ENCODE results near the gene SLC16A1. TPM values are rescaled to one million over a fixed set of nuclear protein-coding genes. Genes with fewer than 3 reads are reported as not detected.

SLC16A1 gene
- total RNA-seq, 2 donors from 2014 or later, result 22.3 to 39.1 TPM

DNA sequence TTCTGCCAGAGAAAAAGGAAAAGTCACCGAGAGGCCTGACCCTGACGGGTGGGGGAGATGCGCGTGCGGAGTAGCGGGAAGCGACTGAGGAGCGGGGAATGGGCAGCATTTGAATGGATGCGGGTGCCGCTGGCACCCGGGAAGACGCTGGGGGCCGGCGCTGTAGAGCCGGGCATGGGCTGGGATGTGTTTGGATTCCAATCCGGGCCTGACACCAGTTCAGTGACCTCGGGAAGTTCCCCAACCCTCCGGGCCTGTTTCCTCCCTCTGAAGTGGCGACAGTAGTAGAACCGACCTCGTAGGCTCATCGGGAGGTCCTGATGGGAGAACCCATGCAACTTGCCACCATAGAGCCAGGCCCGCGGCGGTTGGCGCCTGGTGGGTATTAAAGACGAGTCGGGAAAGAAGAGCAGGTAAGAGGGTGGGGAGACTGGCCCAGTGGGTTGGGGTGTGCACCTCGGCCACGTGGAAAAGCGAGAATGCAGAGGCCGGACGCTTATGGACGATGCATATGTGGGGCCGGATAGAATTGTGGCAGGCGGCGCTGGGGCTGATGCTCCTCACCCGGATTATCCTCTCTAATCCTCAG, 642 bp upstream of the SLC16A1 start:
- TF ChIP-seq, protein P1, sequence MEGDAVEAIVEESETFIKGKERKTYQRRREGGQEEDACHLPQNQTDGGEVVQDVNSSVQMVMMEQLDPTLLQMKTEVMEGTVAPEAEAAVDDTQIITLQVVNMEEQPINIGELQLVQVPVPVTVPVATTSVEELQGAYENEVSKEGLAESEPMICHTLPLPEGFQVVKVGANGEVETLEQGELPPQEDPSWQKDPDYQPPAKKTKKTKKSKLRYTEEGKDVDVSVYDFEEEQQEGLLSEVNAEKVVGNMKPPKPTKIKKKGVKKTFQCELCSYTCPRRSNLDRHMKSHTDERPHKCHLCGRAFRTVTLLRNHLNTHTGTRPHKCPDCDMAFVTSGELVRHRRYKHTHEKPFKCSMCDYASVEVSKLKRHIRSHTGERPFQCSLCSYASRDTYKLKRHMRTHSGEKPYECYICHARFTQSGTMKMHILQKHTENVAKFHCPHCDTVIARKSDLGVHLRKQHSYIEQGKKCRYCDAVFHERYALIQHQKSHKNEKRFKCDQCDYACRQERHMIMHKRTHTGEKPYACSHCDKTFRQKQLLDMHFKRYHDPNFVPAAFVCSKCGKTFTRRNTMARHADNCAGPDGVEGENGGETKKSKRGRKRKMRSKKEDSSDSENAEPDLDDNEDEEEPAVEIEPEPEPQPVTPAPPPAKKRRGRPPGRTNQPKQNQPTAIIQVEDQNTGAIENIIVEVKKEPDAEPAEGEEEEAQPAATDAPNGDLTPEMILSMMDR (IDR thresholded peaks at IDR 0.05), result no peak
- H3K9me3 ChIP-seq, result no peaks in the 10 kb centered on the region
- no peaks in the 10 kb centered on the region for H3K36me3 ChIP-seq
- peak overlapping the region; percentile 90 for H3K4me3 ChIP-seq
- no peaks in the 10 kb centered on the region for H3K27me3 ChIP-seq (replicated peaks; ENCODE audit: insufficient read depth)
- ATAC-seq (ENCODE audit: insufficient number of reproducible peaks, low FRiP score, low read depth) (peak; percentile 0), DNase-seq (ENCODE audit: low spot score) (no peak)
- peaks cover 17 to 54% of the 10 kb centered on the region in 2 donors for H3K4me1 ChIP-seq (ENCODE audit: control insufficient read depth in 1 of 2, low read depth in 2 of 2)
- peak overlapping the region; percentile 87 to 93 for H3K27ac ChIP-seq

DNA sequence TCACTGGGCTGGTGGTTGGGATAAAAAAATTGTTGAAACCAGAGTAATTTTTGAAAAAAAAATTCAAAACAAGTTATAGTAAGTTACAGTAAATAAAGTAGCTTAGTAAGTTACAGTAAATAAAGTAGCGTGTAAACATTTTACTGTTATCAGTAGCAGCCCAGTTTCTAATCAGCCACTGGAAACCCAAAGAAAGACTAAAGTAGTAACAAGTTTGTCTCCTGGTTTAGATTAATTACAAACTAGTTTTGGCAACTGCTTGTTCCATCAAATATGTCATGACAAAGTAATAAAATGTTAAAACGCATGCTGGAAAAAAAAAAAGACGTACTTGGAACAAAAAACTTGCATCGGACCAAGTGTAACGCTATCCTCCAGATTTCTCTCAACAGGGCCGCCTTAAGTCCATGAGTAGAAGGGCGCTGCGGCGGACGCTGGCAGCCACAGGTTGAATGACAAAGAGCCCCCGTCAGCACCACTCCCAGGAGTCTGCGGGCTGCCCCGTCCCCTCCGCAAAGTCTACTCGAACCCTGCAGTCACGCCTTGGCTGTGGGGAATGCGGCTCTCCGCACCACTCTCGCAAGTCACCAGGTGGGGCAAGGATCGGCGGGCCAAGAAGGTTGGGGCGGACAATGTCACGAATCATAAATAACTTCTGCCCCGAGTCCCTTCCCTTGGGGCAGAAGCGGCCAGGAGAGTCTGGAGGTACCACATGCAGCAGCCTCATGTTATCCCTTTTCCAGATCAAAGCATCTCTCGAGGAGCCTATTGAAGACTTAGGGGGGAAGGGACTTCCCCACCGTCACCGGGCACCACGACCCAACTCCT, 837 bp downstream of the SLC16A1 start:
- H3K36me3 ChIP-seq, result no peaks in the 10 kb centered on the region
- H3K27me3 ChIP-seq (replicated peaks; ENCODE audit: insufficient read depth), result no peaks in the 10 kb centered on the region
- ATAC-seq (ENCODE audit: insufficient number of reproducible peaks, low FRiP score, low read depth) (no peak), DNase-seq (ENCODE audit: low spot score) (peak; percentile 8)
- peaks cover 17 to 51% of the 10 kb centered on the region in 2 donors for H3K4me1 ChIP-seq (ENCODE audit: control insufficient read depth in 1 of 2, low read depth in 2 of 2)
- no peaks in the 10 kb centered on the region for H3K9me3 ChIP-seq
- H3K4me3 ChIP-seq, result peak overlapping the region; percentile 90
- peak overlapping the region; percentile 87 to 93 for H3K27ac ChIP-seq
- TF ChIP-seq, protein P1 (IDR thresholded peaks at IDR 0.05), result no peak

DNA sequence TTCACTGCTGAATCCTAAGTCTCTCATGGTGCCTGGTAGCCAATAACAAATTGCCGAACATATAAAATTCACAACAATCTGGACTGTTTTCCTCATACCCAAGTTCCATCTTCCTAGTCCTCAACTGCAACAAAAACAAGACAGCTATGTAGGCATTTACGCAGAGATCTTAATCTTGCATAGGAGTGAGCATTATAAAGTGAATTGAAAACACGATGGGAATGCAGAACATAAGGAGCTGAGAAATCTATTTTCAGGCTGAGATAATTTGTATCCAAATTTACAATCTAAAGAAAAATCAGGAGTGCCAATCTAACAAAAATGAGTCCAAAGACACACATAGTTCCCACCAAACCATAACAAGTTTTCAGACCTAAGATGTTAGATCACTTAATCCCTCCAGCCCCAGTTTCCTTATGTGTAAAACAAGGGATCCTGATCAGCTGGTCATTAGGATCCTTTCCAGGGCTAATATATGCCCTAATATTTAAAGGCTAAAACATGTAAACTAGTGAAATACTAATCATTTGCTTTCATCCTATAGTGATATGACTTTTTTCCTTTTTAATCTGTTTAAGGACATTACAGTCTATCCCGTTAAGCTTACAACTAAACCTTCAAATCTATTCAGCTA, 1.9 kb downstream of the SLC16A1 start:
- Histone ChIP-seq H3K36me3 (no peaks in the 10 kb centered on the region), H3K4me3 (peak overlapping the region; percentile 90), H3K27ac (peak overlapping the region in 1 of 2 donors; percentile 87), H3K4me1 (ENCODE audit: control insufficient read depth in 1 of 2, low read depth in 2 of 2) (peaks cover 17 to 51% of the 10 kb centered on the region in 2 donors), H3K9me3 (no peaks in the 10 kb centered on the region), H3K27me3 (replicated peaks; ENCODE audit: insufficient read depth) (no peaks in the 10 kb centered on the region)
- TF ChIP-seq, protein P1 (IDR thresholded peaks at IDR 0.05), result no peak
- no peak for ATAC-seq (ENCODE audit: insufficient number of reproducible peaks, low FRiP score, low read depth)
- no peak for DNase-seq (ENCODE audit: low spot score)

DNA sequence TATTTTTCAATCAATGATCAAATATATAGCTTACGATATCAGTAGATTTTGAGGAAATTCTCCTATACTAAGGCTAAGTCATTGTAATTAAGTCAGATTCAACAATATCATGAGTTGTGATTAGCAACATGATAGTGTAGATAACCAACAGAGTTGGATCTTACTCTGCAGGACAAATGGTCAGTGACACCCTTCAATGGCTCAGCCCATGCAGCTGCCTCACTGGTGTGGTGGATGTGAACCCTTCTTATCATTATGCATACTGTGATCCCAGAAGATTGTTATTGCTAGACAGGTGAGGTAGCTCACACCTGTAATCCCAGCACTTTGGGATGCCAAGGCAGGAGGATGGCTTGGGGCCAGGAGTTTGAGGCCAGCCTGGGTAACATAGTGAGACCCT, 5.6 kb downstream of the SLC16A1 start:
- H3K36me3 ChIP-seq, result no peaks in the 10 kb centered on the region
- DNase-seq (ENCODE audit: low spot score), result no peak
- peaks cover 10 to 43% of the 10 kb centered on the region in 2 donors for H3K4me1 ChIP-seq (ENCODE audit: control insufficient read depth in 1 of 2, low read depth in 2 of 2)
- TF ChIP-seq, protein P1 (IDR thresholded peaks at IDR 0.05), result no peak
- no peak for ATAC-seq (ENCODE audit: insufficient number of reproducible peaks, low FRiP score, low read depth)
- no peaks in the 10 kb centered on the region for H3K27me3 ChIP-seq (replicated peaks; ENCODE audit: insufficient read depth)
- H3K4me3 ChIP-seq, result no peak overlapping the region
- H3K9me3 ChIP-seq, result no peaks in the 10 kb centered on the region
- no peak overlapping the region for H3K27ac ChIP-seq

DNA sequence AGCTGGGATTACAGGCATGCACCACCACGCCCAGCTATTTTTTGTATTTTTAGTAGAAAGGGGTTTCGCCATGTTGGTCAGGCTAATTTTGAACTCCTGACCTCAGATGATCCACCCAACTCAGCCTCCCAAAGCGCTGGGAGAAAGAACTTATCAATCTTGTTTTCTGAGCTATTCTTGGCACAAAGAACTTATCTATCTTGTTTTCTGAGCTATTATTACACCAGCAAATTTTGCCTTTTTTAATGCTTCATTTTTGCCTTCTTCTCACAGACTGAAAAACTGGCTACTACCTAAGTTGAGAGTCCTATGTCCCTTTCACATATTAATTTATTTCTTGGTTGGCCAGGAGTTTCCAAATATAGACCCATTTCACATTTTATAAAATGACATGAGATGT, 9.3 kb downstream of the SLC16A1 start:
- H3K36me3 ChIP-seq, result no peaks in the 10 kb centered on the region
- H3K27me3 ChIP-seq (replicated peaks; ENCODE audit: insufficient read depth), result no peaks in the 10 kb centered on the region
- TF ChIP-seq, protein P1 (IDR thresholded peaks at IDR 0.05), result no peak

More for the DNA sequence above, 9.3 kb downstream of the SLC16A1 start:
- DNase-seq (ENCODE audit: low spot score) (no peak), ATAC-seq (ENCODE audit: insufficient number of reproducible peaks, low FRiP score, low read depth) (no peak)
- H3K27ac ChIP-seq, result no peak overlapping the region
- peaks cover 0 to 14% of the 10 kb centered on the region in 2 donors for H3K4me1 ChIP-seq (ENCODE audit: control insufficient read depth in 1 of 2, low read depth in 2 of 2)
- H3K4me3 ChIP-seq, result no peak overlapping the region
- no peaks in the 10 kb centered on the region for H3K9me3 ChIP-seq

Data from thoracic aorta (tissue), 2 donors.